Stimulated activated CD8-positive, alpha-beta memory T cell treated with anti-CD3 and anti-CD28 coated beads, Interleukin-15, amount 100 ng/mL, for 48 hours (primary cell): ENCODE results near the gene CASK.
"Not testable (repeated sequence)": the region's sequence is repeated elsewhere in the genome, so short reads cannot be mapped to it uniquely, and the experiment has no call there.

Source experiments
- DNase-seq, 2 donors: peaks; one replicate each; pipeline ENCODE4 v3.0.0-alpha.2; 2020; ENCODE audit warnings: low read depth in 2 of 2

CASK gene

DNA sequence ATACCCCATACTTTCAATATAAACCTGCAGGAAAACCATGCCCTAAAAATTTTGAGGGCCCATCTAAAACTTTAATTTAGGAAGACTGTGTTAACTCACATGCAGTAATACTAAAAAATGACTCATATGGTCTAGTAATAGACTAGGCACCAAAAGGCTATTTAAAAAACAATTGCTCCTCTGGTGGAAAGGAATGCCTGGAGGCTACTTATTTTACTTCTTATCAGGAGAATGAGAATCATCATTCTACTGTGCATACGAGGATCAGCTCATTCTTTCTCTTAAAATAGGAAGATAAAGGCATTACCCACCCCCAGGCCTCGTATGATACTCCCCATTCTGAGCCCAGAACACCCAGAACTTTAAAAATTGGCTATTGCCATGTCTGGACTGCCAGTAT, 277.2 kb downstream of the CASK start:
- not testable (repeated sequence) for DNase-seq

DNA sequence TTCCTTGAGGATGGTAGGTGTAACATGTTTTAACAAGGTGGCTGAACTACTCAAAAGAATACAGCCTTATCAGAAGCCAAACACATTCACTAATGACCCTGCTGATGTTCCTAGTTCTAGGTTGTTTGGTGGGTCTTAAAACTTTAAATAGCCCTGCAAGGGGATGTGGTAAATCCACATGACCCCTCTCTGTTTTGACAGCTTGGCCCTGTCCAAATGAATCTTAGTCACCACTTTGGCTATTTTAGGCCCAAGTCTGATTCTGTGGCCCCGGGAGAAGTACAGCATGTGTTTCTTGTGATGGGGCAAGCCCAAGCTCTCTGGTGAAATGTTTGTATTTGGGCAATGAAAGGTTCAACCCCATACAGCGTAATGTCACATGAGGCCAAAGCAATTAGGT, 289.1 kb downstream of the CASK start:
- DNase-seq = no peak

DNA sequence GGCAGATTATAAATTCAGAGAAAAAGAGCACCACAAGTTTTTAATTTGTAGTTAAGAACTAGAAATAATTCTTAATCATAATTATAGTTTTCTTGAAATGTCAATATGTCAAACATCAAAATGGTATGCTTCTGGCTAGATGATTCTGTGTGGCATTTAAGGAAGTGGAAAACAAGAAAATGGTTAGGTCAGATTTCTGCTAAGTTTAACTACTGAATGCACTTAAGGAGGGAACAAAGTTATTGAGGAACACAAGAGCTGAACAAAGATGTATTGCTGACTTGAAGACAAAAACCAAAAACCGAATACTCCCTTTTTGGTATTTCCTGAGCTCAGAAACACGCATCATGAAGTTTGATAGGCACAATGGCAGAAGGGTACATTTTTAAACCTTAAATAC, 293.3 kb downstream of the CASK start:
- no peak for DNase-seq

DNA sequence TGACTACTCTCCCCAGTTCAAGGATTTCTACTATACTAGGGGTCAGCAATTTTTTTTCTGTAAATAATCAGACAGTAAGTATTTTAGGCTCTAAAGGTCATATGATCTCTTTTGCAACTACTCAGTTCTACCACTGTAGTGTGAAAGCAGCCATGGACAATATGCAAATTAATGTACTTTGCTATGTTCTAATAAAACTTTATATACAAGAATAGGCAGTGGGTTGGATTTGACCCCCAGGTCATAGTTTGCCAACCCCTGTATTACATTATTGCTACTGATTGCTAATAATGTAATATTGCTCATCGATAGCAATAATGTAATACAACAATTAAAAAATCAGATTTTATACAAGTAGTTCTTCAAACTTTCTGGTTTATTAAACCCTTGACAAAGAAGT, 293.8 kb downstream of the CASK start:
- no peak for DNase-seq

DNA sequence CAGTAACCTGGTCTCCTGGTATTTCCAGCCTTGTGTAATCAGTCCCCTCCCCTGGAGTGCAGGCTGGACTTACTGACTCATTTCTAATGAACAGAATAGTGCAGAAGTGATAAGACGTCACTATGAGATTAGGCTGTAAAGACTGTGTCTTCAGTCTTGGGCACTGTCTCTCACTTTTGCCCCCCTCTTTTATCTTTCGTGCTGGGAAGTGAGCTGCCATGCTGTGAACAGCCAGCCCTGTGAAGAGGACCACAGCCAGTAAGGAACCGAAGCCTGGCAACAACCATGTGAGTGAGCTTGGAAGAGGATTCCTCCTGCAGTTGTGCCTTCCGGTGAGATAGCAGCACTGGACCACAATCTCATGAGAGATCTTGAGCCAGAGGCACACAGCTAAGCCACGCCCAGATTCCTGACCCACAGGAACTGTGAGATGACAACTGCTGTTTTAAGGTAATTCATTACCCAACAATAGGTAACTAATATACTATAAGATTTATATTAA, 302.1 kb downstream of the CASK start:
- no peak for DNase-seq

DNA sequence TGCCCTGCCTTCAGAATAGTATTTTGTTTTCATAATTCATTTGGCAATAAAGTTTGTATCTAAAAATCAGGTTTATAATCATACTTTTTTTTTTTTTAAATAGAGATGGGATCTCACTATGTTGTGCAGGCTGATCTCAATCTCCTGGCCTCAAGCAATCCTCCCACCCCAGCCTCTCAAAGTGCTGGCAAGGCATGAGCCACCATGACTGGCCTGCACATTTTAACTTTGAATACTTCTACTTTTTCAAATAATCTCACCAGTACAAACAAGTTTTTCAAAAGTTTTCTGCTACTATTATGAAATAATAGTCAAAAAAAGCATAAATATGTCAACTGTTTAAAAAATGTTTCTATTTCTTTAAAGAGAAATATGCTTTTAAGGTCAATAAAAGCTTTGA, 304.1 kb downstream of the CASK start:
- no peak for DNase-seq

DNA sequence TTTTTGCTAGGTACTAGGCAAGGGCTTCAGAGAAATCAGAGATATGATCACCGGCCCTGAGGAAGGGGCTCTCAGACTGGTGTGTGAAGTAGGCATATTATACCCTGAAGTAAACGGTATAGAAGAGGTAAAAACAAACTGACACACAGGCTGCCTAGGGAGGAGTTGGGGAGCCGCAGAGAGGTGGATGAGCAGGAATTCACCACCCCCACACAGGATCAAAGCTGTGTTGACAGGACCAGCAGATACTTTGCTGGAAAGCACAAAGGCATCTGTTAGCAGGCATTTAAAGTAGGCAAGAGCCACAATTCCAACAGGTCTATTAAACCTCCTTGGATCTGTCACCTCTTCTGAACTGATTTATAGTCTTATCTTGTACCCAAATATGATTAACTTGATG, 306.4 kb downstream of the CASK start:
- no peak for DNase-seq

DNA sequence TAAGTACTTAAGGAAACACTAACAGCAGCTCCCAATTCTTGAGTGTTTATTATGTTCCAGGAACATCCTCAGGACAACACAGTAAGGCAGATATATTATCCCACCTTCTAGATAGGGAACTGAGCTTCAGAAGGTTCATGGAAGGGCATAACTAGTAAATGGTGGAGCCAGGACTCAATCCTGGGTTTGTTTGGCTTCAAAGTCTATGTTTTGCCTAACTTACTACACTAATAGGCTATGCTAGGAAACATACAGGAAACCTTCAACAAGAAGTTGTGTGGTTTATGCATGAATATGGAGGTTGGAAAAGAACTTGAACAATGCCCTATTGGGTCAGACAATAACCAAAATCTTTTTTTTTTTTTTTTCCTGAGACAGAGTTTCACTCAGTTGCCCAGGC, 307.1 kb downstream of the CASK start:
- DNase-seq = no peak

DNA sequence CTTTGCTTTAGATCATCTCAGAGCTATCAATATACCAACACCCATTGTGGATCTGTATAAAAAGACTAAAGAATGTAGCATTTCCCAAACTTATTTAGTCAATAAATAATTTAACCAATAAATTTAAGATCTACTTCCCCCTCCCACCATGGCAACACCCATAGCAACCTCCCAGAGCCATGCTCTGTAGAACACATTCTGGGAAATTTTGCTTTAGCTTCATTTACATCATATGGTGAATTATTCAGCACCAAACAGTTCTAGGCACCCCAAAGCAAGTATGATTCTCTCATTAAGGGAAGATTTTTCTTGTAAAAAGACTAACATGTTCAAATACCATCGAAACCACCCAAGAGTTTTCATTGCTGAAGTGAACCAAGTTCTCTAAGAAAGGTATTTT, 315.1 kb downstream of the CASK start:
- DNase-seq = no peak

DNA sequence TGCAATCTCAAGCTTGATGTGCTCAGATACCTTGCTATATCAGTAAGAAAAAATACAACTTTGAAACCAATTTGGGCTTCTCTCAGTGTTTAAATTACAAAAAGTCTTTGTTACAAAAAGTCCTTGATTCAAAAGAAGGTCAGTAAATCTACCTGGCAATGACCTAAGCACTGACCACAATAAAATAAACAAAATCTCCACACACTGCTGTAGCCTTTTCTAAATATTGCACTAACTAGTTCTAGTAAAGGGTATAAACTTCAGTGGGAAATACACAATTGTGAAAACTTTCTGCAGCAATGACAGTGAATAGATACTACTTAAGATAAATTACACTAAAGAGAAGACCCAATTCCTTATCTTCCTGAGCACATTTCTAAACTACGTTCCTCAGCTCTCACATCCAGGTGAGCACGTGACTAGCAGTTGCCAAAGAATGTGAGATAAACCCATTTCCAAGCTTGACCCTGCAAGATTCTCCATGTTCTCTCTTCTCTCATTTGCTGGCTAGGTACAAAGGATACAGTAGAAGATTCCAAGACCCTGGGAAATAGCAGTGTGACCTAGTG, 316.0 kb downstream of the CASK start:
- no peak for DNase-seq

DNA sequence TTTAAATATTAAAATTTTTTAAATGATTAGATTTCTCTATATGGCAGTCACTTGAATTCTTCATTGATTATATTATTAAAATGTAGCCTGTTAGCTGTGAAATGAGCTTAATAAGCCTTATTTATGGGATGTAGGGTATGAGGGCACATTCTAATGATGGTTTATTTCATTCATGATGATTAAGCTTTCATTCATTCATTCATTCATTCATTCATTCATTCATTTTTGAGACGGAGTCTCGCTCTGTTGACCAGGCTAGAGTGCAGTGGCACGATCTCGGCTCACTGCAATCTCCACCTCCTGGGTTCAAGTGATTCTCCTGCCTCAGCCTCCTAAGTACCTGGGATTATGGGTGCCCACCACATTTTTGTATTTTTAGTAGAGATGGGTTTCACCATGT, 317.3 kb downstream of the CASK start:
- not testable (repeated sequence) for DNase-seq

DNA sequence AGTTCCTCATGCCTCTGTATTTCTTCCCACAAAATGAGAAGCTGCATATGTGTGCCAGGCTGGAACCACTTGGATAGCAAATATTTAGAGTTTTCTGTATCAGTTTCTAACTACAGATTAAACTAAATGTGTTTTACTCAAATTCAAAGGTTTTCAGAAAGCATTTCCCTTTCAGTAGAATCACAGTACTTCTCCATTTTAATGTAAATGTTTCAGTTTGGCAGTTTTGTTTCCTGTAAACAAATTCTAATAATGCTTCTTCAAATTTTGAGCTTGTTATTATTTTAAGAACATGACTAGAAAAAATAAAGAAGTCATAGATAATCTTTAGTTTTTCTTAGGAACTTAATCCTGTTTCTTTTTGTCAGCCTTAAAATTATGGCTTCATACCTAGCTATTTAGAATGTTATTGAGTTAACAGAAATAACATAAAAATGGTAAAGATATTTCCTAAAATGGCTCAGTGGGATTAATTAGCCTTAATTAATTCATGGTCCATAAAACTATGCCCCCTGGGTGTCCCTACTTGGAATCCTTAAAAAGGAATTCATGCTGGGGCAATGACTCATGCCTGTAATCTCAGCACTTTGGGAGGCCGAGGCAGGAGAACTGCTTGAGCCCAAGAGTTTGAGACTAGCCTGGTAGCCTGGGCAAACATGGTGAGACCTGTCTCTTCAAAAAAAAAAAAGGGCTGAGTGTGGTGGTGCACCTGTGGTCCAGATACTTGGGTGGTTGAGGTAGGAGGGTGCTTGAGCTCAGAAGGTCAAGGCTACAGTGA, 318.4 kb downstream of the CASK start:
- DNase-seq = no peak

DNA sequence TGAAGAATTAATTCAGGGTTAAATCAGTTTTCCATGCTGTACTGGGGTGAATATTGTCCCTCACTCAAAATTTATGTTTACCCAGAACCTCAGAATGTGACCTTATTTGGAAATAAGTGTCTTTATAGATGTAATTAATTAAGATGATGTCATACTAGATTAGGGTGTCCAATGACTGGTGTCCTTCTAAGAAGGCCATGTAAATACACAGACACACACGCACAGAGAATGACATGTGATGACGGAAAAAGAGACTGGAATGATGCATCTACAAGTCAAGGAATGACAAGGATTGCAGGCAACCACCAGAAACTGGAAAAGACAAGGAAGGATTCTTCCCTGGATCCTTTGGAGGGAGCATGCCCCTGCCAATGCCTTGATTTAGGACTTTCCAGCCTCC, 319.2 kb downstream of the CASK start:
- DNase-seq = no peak

DNA sequence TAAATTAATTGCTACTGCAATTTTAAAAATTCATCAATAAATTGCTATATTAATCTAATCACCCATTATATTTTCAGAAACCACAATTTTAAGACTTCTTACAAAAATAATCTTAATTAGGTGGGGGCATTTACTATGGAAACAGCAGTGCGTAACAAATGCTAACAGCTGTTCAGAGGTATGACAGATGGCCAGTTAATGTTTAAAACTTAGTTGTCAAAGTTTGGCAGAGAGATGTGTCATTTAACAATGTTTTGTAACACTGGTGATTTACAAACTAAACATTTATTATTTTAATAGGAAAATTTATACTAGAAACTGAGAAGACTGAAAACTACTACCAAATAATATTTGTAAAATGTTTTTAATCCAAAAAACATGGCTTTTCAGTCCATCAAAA, 319.8 kb downstream of the CASK start:
- no peak for DNase-seq

DNA sequence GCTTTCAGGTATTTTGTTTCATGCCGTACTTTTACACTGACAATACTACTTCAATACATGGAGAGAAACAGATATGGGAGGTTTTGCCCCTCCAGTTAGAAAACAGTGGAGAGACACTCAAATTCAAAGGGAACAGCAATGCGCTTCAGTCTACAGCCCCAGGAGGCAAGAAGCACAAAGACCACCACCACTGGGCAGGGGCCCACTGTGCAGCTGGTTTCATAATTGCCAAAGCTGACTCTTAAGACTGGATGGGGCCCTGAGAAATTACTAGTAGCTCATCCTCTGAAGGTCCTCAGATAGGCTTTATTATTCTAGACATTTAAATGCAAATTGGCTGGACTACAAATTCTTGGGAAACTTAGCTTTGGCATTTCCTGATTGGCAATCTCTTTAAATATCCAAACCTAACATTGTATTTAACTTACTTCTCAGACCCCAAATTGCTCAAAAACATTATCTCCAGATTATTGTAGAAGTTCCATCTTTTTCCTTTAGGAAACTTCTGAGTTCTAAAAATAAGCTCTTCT, 320.5 kb downstream of the CASK start:
- no peak for DNase-seq

DNA sequence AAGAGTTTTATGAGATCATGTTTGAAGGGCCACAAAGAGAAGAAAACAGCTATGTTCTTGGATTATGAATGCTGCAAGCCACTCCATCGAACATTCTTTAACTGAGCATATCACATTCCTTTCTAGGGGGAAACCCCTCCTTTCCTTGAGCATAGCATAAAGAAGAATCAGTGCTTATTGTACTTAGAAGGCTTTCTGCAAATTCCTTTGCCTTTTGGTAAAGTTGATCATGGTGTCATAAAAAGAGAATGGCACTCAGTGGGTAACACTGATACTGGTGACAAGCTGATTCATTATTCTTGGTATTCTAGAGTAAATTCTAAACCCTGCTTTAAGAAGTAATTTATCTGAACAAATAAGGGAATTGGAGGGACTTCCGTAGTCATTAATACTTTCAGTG, 323.1 kb downstream of the CASK start:
- DNase-seq = no peak

DNA sequence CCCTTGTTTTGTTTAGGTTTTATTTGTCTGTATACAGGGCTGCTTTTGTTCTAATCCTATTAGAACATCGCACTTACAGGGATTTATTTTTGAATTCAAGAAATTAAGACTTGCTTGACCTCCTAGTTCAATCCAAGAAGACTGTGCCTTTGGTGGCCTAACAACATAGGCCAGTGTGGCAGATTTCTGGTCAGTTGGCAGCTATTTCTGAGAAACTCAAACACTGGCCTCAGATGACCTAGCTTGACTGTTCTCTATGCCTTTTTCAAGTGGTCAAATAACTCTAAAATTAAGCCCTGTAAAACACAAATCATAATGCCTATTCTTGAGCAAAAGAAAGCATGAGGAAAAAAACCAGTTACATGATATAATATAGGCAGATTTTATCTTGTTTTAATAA, 323.8 kb downstream of the CASK start:
- DNase-seq = no peak

DNA sequence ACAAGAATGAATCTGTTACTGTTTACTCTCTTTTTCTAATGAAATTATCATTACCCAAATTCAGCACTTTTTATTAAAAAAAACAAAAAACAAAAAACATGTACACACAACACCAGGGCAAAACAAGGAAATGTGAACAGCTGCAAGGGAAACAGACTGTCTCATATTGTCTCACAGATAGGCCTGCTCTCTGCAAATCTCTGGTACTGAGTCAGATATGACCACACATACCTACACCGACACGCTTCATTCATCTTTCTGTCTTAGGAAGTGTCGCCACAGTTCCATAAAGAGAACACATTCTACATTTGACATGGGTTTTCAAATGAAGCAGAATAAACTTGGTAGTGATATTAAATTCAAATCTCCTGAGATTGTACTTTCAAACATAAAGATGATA, 326.8 kb downstream of the CASK start:
- no peak for DNase-seq

DNA sequence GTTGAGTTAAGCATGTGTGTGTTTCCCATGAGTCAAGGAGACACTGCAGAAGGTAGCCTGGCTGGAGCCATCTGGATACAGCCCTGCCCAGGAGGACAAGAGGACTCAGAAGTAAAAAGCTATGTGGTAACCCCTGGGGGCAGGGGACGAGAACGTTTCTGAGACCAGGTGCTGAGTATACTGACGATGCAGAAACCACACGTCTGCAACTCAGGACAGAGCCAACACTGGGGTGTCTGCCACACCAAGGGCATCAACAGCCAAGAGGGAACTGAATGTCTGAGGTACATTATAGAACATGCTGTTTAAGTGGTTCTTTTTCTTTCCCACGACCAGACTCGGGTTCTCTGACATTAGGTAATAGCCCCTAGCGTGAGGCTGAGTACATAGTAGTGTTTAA, 328.7 kb downstream of the CASK start:
- DNase-seq = no peak

DNA sequence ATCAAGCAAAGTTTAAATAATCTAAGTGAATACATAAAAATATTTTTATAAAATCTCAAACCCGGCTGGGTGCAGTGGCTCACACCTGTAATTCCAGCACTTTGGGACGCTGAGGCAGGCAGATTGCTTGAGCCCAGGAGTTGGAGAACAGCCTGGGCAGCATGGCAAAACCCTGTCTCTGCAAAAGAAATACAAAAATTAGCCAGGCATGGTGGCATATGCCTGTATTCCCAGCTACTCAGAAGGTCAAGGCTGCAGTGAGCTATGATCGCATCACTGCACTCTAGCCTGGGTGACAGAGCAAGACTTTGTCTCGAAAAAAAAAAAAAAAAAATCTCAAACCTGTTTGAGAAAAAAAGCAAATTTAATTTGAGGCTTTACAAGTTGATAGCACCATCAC, 331.4 kb downstream of the CASK start:
- DNase-seq = no peak

DNA sequence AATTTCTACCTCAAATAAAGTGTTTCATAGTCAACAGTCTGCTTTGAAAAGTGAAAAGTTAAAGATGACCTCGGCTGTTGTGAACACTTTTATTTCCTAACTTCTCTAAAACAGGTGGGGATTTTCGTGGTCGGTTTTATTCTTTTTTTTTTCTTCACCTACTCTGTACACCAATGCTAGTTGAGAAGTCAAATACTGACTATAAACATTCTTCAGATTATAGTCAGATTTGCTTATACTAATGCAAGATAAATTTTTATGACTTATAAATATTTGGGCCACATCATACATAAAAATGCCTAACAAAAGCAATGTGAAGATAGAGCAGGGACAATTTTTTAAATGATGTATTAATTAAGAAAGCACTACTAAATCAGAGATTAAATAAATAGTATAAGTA, 332.7 kb downstream of the CASK start:
- no peak for DNase-seq

DNA sequence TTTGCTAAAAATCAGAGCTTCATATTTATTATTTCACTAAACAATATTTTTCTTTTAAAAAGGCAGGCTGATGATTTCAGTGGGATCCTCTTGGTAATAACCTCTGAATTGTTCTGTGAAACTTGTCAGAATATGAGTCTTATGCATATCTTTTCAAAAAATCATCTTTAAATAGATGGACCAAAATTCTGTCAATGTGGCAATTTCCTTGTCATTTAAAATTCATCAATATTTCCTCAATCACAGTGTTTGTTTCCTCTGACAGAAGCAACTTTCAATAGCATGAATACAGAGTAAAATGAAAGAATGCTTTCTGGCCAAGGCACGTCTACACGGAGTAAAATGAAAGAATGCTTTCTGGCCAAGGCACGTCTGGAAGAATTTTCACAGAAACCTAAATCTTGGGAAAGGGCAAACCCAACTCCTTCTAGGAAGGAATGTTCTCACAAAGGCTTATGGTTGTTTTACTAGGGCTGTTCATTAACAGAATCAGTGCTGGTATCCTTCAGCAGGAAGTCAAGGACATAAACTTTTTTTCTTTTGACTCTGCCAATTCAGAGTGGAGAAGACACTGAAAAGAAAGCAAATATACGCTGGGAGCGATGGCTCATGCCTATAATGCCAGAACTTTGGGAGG, 333.6 kb downstream of the CASK start:
- DNase-seq = no peak

DNA sequence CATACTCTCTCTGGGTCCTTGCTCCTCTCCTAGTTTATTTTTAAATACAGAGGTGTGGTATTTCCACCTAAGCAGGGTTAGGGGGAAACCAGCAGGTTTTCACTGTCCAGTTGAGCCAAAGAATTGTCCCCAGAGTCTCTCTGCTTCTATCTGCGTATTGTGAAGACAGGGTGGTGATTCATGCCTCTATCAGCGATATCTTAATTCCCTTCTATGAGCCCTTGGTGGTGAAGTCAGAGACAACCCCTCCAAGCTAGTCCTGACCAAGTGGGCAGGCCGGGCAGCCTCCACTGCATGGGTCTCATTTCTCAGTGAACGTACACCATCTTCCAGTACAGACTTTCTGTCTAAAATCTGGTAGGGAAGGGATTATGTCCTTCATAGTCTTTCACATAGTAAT, 335.1 kb downstream of the CASK start:
- DNase-seq = no peak
